GM18951 (cell line): ENCODE results near the gene SLX9.
A peak's percentile ranks its signal among the peaks of the same experiment; 100 is the strongest.

ENCODE experiments used
- POLR2A ChIP-seq: IDR thresholded peaks from 4 replicates; pipeline ENCODE4 v1.6.1; 2011; ENCODE audit warnings: mild to moderate bottlenecking; ENCODE audit not compliant: insufficient read length, insufficient read depth; ENCODE audit errors: extremely low read depth
- in situ Hi-C: fragments of 300-500 bp; cut with MboI; formaldehyde crosslinking; loops from one replicate; pipeline ENCODE4 v1.12.0; 2022; ENCODE audit warnings: low sequenced_read_pairs, mixed read lengths, inconsistent platforms; ENCODE audit not compliant: unreplicated experiment

The SLX9 gene

DNA sequence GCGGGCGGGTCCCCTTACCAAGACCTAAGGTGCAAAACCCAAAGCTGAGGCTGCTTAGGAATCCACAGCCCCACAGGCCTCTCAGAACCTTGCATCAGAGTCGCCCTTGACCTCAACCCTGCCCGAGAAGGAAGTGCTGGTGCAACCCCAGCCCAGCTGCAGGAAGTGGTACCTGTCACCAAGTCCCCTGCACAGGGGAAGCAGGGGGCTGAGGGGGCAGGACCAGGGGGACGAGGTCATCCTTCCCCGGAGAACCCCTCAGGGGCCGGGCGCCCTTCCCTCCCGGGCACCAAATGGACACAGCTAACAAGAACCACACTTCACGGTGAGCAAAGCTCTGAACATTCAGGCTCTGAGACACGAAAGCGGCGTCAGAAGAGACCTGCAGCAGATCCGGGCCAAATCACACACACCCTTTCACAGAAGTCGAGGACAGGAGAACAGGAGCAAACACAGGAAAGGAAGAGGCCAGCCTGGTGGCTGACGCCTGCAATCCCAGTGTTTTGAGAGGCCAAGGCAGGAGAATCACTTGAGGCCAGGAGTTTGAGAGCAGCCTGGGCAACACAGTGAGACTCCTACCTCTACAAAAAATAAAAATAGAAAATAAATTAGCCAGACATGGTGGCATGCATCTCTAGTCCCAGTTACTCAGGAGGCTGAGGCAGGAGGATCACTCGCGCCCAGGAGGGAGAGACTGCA lies 25.5 kb upstream of the SLX9 start:
- in situ Hi-C loops = no loop called here
- TF ChIP-seq POLR2A = no peak

DNA sequence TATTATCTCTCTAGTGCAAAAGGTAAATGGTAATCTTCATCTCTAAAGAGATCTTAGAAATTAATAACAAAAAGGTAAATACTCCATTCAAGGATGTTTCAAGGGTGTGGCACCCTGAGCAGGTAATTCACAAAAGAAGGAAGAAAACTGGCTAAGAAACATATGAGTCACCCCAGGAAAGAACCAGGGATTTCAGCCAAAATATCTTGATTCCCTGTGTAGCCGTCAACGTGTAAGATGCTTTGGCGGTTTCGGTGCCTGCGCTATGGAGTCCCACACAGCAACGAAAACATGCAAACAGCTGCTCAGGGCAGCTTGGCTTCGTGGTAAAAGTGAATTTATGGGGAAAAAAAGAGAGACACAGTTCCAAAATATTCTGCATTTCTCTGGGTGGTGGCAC lies 22.9 kb upstream of the SLX9 start:
- in situ Hi-C loops = no loop called here
- TF ChIP-seq POLR2A = no peak

DNA sequence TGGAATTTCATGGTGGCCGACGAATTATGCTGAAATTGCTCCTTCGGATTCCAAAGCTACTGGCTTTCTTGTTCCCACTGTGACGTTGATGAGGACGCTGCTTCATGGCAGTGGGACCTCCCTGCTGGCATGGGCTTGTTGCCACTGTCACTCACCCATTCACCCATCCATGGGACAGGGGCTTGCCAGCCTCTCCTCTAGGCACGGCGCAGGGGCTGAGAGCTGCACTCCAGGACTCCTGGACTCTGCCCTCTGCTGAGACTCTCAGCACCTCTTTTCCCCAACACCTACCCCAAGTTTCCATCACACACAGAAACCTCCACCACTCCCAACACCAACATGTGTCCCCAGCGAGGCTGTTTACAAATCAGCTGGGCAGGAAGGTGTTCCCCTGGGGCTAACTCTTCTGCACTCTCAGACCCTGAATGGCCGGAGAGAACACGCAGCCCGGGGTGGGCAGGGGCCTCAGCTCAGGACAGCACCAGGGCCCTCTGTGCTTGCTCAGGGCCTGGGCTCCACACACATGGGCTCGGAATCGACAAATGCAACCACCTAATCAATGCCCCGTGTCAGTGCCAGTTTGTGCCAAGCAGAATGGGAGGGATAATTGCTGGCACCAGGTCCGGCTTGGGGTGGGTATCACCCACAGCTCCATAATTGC lies 22.3 kb upstream of the SLX9 start:
- no peak for TF ChIP-seq POLR2A
- in situ Hi-C loops = no loop called here

DNA sequence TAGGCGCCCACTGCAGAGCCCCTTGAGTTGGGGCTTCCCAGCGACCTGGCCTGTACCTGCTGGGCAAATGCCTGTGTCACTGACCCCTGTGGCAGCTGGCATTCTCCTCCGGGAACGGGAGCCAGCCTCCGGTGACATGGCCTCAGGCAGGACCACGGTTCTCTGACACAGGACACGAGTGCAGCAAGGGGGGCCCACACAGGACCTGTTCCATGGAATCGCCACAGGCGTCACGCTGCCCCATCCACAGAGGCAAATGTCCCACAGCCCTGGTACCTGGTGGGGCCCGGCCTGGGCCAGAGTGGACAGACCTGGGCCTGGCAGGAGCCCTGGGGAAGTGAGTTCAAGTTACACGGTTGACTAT lies 21.7 kb upstream of the SLX9 start:
- no peak for TF ChIP-seq POLR2A
- in situ Hi-C loops = no loop called here

DNA sequence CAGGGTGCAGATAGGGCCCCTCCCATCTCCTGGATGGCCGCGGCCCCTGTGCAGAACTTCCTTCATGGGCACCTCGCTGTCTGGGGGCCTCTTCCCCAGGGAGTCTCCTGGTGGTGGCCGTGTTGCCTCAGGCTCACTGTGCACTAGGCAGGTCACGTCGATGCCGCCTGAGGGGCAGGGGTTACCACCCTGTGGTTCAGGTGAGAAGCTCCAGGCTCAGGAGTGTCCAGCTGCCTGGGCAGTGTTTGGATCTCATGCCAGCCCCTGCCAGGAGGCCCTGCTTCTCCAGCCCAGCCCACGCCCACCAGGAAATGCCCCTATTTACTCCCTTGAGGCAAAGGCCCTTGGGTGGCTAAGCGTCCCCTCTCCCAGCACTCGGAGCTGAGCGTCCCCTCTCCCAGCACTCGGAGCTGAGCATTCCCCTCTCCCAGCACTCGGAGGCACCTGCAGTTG lies 21.2 kb upstream of the SLX9 start:
- TF ChIP-seq POLR2A = no peak
- in situ Hi-C loops = no loop called here

DNA sequence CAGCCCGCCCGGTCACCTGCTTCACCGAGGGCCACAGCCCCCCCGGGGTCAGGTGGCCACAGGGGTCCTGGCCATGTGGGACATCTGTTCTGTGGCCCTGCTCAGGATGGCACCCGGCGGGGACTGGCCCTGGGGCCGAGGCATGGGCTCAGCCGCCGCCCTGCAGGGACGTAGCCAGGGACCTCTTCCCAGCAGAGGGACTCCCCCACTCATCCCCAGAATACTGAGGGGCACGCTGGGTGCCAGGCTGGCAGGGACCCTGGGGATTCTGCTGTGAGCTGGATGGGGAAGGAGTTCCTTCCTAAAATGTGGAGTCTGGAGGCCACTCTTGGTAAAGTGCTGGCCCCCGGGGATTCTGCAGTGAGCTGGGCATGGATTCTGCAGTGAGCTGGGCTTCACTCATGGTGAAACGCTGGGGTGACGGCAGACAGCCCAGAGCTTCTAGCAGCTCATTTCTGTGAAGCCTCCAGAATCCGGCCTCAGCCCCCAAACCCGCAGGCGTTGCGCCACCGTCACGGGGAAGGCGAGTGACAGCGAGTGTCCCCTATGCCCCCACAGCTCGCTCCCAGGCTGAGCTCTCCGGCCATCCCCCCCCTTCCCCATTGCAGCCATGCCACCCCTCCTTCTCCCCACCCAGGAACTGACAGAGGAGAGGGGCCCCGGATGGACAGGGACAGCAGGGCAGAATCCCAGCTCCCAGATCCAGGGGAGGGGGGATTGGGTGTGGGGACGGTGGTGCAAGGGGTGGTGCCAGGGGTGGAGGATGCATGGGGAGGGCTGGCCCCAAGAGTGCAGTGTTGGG lies 20.5 kb upstream of the SLX9 start:
- in situ Hi-C loops = no loop called here
- no peak for TF ChIP-seq POLR2A

DNA sequence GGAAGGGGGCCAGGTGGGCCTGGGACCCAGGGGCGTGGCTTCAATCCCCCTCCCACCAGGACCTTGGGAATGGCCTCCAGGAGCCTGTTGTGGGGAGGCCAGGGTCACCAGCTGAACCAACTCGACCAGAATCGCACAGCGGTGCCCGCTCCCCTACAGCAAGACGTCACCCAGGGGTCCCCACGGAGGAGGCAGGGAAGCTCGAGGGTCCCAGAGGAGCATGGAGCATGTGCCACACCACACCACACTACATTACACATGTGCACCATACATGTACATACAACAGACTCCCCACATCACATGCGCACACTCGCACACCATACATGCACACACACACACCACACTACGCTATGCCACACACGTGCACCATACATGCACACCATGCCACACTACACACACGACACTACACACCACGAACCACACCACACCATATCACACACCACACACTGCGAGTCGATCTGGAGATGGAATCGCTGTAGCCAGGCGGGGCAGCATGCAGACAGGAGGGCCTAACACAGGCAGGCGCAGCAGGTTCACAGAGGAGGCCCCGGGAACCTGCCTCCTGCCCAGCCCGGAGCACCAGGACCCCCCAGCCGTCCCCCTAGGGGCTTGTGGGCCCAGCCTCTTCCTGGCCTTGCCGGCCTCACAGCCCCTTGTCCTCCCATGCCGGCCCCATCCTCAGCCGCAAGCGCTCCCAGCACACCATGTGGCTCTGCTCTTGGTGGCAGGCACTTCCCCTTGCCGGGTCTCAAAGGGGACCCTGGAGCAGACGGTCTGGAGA lies 19.7 kb upstream of the SLX9 start:
- TF ChIP-seq POLR2A = no peak
- in situ Hi-C loops = no loop called here

DNA sequence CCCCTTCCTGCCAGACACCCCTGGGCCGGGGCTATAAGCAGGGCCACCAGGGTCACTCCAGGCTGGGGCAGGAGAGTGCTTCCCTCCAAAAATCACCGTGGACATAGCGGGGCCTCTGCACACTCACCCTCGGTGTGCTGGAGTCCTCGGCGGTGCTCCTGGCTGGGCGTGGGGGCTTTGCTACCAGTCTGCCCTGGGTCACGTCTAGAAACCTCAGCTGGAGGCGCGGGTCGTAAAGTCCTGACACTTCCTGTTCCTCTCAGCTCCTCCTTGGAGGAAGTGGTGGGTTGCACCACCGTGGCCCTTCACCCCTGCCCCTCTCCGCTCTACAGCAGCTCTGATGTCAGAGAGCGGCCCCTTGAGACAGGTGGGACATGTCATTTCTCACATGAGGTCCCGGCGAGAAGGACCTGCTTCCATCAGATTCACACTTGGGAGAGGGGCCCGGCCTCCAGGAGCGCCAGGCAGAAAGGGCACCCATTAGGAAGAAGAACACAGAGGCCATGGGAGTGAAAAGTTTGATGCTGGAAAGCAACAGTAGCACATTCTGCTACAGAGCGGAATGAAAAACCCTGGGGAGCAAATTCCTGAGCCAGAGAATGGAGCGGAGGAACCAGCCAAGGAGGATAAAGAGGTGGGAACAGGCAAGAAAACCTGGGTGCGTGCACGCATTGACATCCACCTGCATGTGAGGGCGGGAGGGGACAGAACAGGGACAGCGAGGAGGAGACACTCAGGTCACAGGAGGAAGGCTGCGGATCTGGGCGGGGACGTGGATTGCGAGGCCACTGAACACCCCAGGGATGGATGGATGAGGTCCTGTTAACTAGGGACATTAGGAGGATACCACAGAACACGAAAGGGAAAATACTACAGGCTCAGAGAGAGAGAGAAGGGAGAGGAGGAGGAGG lies 18.9 kb upstream of the SLX9 start, which contains the start of gene ITGB2:
ITGB2 (minus strand) TSS at position 206 of the 911 bp plus-strand sequence. CDS start 10,117 bp downstream, outside the sequence.
- in situ Hi-C loops = no loop called here
- TF ChIP-seq POLR2A = peak; percentile 65

DNA sequence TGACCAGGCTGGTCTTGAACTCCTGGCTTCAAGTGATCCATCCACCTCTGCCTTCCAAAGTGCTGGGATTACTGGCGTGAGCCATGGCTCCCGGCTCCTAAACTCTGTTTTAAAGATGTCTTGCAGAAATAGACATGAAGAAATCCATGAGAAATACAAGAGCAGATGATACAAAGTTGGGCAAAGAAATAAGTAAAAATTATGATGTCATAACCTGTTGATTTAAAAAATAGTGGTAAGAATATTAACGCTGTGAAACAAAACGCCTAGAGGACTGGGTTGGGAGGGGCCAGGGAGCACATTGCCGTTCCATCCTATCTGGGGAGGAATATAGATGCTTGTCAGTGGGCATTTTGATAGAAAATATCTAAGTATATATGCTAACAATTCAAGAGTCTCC lies 17.9 kb upstream of the SLX9 start:
- TF ChIP-seq POLR2A = no peak
- in situ Hi-C loops = no loop called here

DNA sequence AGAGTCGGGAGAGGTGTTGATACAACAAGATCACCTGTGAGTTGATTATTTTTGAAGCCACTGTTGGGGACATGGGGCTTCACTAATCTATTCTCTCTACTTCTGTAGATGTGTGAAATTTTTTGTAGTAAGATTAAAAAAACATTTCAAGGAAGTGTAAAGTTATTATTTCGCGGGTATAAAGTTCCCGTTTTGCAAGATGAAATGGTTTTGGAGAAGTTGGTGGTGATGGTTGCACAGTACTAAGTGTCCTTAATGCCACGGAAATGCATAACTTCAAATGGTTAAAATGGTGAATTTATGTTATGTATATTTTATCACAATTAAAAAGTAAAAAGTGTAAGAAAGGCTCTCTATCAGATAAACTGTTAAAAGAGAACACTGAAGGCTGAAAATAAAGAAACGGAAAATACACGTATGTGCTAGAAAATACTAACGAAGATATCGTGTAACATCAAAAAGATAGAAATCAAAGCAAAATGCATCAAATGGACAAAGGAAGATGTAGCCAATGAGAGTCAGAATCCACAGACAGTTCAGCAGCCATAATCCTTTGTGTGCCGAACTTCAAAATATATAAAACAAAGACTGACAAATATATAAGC lies 16.2 kb upstream of the SLX9 start:
- in situ Hi-C loops = no loop called here
- TF ChIP-seq POLR2A = no peak

DNA sequence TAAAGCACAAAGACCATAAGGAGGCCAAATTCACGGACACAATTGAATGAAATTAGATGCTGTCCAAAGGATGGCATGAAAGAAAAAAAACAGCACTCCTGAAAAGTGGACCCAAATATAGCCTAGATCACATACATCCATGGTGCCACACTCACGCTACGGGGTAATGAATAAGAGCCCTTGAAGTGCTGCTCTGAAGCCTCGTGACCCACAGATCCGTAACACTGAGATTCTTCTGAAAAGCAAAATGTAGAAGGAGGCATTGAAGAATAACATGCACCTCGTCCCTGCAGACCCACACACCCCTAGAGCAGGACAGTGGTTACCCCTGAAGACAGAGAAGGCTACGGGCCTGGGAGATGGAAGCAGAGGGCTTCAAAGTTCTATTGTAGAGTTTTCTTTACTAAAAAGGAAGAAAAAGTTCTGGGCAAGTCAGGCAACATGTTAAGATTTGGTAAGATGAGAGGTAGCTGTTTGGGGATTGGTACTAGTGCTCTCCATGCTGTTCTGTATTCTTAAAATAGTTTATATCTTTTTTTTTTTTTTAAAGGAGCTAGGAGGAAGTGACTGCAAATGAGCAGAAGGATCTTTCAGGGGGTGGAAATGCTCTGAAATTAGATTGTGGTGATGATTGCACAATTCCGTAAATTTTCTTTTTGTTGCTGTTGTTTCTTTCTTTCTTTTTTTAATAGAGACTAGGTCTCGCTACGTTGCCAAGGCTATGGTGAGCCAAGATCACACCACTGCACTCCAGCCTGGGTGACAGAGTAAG lies 15.0 kb upstream of the SLX9 start:
- in situ Hi-C loops = no loop called here
- TF ChIP-seq POLR2A = no peak
